GM19240 (cell line): Measurements from ENCODE around the gene AKAP9.
"Not testable (repeated sequence)": the region's sequence is repeated elsewhere in the genome, so short reads cannot be mapped to it uniquely, and the experiment has no call there.

Experiments
- DNase-seq: peaks from one replicate; pipeline ENCODE4 v3.0.0; 2011; ENCODE audit warnings: low spot score; ENCODE audit not compliant: insufficient read length

AKAP9 gene

GRCh38 chr7:92006046-92006445, 65.4 kb downstream of the AKAP9 start:
- no peak for DNase-seq

- no peak for DNase-seq
Observed at GRCh38 chr7:92010215-92010614, 69.6 kb downstream of the AKAP9 start.

GRCh38 chr7:92013611-92014010, 72.9 kb downstream of the AKAP9 start:
- DNase-seq = no peak

- DNase-seq = no peak
Observed at GRCh38 chr7:92020636-92021035, 80.0 kb downstream of the AKAP9 start.

GRCh38 chr7:92025260-92025659, 84.6 kb downstream of the AKAP9 start:
- DNase-seq = no peak

GRCh38 chr7:92026635-92027034, 86.0 kb downstream of the AKAP9 start:
- not testable (repeated sequence) for DNase-seq

GRCh38 chr7:92027128-92027527, 86.5 kb downstream of the AKAP9 start:
- DNase-seq = not testable (repeated sequence)

GRCh38 chr7:92028226-92028625, 87.6 kb downstream of the AKAP9 start:
- DNase-seq = no peak

GRCh38 chr7:92028686-92029085, 88.0 kb downstream of the AKAP9 start:
- no peak for DNase-seq

- DNase-seq = no peak
Observed at GRCh38 chr7:92034116-92034515, 93.5 kb downstream of the AKAP9 start.

GRCh38 chr7:92035576-92035975, 94.9 kb downstream of the AKAP9 start:
- DNase-seq = no peak

- no peak for DNase-seq
Observed at GRCh38 chr7:92039900-92040299, 99.2 kb downstream of the AKAP9 start.

- DNase-seq = no peak
Observed at GRCh38 chr7:92042056-92042737, 101.5 kb downstream of the AKAP9 start.

- DNase-seq = no peak
Observed at GRCh38 chr7:92043098-92043497, 102.4 kb downstream of the AKAP9 start.

- no peak for DNase-seq
Observed at GRCh38 chr7:92043637-92044036, 103.0 kb downstream of the AKAP9 start.

GRCh38 chr7:92044148-92044547, 103.5 kb downstream of the AKAP9 start:
- DNase-seq = no peak

- no peak for DNase-seq
Observed at GRCh38 chr7:92044940-92045339, 104.3 kb downstream of the AKAP9 start.

GRCh38 chr7:92051655-92052054, 111.0 kb downstream of the AKAP9 start:
- no peak for DNase-seq

- no peak for DNase-seq
Observed at GRCh38 chr7:92052159-92052558, 111.5 kb downstream of the AKAP9 start.

- no peak for DNase-seq
Observed at GRCh38 chr7:92052684-92053083, 112.0 kb downstream of the AKAP9 start.

GRCh38 chr7:92053312-92053711, 112.7 kb downstream of the AKAP9 start:
- no peak for DNase-seq

- no peak for DNase-seq
Observed at GRCh38 chr7:92056286-92056685, 115.6 kb downstream of the AKAP9 start.

- no peak for DNase-seq
Observed at GRCh38 chr7:92057375-92057774, 116.7 kb downstream of the AKAP9 start.

- DNase-seq = no peak
Observed at GRCh38 chr7:92058040-92058439, 117.4 kb downstream of the AKAP9 start.
